GF-D8 (cell line): ENCODE data around the gene PROM2.

Experiments used
- DNase-seq: peaks from one replicate; lab custom pipeline; 2025; lab: John Stamatoyannopoulos, UW

Gene PROM2

DNA sequence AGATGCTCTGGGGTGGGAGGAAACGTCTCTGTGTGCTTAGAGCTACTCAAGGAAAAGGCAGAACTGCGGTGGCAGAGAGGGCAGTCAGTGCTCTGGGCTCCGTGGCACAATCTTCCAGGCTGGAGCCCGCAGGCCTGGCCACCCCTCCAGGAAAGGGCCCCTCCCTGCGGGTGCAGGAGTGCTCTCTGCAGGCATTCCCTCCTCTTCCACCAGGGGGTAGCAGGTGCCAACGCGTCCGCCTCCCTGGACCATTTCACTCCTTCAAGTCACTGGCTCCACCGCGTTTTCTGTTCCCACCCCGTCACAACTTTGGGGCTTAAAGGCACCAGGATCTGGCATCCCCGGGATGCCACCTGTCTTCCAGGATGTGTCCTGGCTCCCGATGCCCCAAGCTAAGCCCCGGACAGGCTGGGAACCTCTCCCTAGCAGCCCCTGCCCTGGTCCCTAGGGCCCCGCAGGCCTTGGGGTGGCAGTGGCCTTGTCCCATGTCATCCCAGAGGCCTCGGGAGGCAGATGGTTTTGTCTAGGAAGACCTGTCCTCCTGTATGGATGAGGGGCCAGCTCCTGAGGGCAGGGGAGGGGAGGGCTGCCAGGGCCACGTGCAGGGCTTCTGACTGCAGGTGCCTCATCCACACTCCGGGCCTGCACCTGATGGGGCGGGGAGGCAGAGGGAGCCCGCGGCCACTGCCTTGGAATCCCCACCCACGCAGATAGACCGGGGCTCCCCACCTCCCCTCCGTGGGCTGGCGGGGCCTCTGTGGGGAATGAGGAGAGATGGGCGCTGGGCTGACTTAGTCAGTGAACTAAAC, 49.3 kb downstream of the PROM2 start:
- DNase-seq: no peak

DNA sequence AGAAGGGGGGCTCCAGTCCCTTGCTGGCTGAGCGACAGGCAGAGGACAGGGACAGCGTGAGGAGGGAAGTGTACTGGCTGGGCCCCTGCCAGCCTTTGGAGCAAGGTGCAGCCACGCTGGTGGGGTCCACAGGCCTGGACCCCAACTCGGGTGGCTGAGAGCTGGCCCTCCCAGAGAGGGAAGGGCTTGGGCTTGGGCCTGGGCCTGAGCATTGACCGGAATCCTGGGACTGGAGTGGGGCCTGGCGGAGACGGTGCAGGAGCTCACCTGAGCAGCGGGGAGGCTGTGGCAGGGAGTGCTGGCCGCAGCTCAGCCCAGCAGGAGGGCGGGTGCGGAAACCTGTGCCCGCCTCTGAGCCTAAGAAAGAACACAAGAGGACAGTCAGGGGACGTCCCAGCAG, 50.8 kb downstream of the PROM2 start:
- DNase-seq: no peak

DNA sequence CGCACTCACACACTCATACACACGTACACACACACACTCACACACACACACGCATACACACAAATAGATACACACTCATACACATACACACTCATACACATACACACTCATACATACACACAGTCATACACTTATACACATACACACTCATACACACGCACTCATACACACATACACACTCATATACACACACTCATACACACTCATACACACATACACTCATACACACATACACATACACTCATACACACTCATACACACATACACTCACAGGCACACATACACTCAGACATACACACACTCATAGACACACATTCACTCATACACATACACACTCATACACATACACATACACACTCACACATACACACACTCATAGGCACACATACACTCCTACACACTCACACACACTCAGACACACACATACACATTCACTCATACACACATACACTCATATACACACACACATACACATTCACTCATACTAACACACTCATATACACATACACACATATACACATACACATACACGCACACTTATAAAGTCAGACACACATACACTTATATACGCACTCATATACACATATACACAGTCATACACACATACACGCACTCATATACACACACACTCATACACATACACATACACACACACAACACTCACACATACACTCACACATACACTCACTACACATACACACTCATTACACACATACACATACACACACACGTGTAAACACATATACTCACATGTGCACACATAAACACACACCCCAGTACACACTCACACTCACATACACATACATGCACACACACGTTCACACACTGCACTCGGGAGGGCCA, 51.6 kb downstream of the PROM2 start:
- no peak for DNase-seq

DNA sequence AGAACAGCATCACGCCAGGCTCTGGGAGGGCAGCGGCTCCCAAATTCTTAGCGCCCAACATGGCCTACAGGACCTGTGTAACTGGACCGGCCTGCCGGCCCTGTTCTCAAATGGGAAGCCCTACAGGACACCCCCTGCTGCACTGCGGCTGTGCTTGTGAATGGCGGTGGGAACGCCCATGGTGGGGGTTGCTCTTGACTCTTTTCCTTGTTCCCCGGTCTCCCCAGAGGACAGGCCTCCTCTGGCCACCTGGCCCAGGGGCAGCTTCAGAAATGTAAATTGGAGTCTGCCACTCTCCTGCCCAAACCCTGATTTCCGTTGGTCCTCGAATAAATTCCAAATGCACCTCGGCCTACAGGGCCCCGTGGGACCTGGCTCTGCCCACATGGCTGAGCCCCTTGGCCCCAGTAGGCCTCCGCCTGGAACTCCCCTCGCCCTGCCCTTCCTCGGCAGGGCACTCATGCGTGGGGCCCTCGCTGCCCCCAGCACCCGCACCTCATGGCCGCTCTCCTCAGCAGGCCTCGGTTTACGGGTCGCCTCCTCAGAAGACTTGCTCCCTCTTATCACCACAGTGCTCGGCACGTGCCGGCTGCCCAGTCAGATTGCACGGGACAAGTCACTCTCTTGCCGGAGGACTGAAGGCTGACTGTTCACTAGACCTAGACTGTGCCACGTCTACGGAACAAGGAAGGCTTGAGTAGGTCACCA, 52.3 kb downstream of the PROM2 start:
- no peak for DNase-seq

DNA sequence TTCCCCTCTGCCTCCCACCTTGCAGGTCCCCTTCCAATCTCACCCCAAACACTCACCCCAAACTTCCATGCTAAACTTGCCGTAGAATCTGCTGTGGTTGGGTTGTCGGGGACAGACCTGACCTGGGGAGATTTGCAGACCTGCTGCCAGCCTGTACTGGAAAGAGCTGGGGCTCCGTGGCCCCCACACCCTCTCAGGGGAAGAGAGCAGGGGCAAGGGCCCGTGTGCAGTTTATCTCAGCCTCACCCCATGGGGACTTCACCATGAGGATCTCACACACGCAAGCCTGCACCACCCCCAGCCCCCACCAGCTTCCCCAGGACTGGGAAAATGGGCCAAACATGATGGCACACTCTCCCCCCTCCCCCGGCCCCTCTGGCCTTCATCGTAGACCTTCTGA, 53.6 kb downstream of the PROM2 start:
- no peak for DNase-seq

DNA sequence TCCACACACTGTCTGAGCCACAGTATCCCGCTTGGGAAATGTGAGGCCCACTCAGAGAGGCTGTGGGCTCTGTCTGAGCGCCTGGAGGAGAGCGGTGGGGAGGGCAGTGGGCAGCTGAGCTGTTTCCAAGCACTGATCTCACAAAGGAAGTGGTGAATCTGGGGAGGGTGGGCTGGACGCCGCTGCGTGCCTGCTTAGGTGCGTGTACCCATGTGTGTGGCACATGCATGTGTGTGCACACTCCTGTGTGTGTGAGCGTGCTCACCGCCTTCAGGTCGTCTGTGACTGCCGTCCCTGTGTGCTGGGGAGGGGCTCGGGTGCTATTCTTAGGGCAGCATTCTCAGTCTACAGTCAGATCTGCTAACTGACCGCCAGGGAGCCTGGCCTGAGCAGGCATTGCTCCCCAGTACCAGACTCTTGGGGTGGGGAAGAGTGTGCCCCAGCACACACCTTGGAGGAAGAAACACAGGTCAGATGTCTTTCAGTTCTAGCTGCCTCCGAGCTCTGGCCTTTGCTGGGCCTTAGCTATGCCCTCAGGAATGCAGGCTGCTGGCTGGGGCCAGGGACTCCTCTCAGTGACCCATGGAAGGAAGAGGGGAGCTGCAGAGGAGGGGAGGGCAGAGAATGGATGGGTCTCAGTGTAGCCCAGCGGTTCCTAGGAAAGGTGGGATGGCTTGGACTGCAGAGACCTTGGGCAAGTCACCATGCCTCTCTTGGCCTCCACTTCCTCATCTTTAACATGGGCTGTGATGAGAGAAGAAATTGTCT, 54.3 kb downstream of the PROM2 start:
- no peak for DNase-seq

DNA sequence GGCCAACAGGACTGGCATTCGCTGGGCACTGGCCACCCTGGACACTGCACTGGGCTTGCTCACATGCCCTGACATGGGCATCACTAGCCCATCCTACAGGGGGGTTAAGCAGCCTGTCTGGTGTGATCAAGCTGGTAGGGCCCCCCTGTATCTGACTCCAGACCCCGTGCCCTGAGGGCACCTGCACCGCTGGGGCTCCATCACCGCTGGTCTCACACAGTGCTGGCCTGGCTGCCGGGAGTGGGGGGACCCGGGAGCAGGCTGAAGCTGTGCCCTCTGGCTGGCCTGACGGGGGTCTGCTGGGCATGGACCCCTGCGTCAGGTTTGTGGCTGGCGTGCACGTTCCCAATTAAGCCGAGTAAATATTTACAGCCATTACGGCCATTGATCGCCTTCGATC, 55.2 kb downstream of the PROM2 start:
- DNase-seq: no peak

DNA sequence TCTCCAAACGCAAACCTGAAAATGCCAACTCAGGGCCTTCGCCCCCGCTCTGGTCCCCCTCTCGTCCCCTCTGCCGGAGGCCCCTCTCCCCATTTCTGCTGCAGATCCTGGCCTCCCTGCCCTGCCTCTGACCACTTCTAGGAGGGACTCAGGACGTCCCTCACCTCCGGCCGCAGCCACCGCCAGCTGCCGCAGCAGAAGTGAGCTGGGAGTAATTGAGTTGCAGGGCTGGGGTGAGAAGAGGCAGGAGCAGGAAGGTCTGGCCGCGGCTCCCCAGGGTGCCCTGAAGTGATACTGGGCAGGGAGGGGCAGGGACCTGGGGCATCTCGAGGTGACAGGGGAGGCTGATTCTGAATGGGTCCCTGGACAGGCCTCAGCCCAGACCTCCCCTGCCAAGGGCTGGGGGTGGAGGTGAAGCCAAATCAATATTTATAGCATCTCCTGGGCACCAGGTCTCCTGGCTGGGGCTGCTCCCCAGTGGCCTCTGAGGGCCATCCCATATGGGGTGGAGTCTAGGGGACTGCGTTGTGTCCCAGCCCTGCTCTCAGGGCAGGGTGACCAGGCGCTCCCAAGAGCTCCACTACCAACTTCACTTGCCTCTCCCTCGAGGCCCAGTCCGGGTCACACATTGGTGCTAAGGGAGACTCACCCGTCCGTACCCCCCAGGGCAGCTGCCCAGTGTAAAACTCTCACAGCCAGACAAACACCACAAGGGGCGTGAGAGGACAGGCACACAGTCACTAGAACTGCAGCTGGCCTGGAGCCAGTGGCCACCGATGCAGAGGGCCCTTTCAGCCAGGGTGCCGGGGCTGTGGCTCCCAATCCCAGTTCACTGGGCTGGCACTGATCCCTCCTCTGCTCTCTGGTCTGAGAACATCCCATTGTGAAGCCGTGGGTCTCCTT, 55.9 kb downstream of the PROM2 start:
- no peak for DNase-seq

DNA sequence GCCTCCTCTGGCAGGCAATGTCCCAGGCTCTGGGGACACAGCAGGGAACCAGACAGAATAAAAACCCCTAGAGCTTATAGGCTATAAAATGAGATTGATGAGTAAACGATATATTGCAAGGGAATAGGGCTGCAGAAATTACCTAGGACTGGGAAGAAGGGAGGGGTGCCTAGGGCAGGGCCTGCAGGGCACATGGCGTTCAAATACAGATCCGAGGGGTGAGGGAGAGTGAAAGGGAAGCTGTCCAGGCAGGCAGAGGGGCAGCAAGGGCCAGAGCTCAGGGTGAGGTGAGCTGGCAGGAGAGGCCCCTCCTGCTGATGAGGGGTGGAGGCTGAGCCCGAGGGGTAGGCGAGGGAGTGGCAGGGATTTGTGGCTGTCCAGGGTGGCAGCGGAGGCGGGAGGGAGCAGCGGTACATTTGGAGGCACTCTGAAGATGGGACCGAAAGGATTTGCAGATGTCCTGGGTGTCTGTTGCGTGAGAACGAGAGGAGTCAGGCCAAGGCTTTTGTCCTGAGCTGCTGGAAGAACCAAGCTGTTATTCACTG, 56.6 kb downstream of the PROM2 start:
- no peak for DNase-seq

DNA sequence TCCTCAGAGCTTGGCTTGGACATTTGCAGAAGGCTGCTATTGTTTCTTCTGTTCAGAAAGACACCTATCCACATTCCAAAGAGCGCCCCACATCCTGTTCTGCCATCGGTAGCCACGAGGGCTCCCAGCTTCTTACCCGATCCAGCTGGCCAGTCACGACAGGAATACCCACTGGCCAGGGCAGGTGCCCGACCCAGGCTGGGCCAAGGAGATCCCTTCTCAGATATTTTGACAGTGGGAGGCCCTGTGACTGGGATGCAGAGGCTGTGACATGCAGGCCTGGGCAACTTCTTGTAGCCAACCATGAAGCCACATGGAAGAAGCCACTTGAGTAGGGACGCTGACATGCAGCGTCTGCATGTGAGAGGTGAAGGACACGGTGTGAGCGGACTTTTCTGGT, 57.4 kb downstream of the PROM2 start:
- no peak for DNase-seq

DNA sequence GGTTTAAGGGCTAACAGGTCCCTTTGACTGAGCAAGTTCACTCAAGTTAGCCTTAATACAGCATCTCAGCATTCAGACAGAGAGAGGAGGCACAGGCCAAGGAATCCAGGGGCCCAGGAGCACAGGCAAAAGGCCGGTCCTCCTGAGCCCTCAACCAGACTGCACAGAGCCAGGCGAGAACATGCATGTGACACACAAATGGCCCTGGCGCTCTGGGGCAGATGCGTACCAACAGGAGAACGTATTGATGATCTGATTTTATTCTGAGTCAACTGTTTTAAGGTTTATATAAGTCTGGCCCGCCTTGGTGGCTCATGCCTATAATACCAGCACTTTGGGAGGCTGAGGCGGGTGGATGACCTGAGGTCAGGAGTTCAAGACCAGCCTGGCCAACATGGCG, 57.8 kb downstream of the PROM2 start:
- DNase-seq: no peak

DNA sequence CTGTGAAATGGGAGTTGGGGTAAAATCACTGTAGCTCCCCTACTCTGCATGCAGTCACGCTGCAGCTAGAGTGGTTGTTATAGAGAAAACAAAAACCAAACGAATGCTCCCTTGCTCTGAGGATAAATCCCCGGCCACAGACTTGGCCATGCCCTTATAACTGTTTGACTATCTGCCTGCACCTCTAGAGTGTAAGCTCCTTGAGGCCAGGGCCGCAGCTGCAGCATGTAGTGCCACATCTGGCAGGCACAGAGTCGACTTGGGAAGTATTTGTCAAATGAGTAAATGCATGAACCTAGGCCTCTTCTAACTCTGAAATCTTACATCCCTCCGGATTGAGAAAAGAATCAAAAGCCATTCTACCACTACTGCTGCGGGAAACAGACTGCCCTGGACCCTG, 58.8 kb downstream of the PROM2 start:
- DNase-seq: no peak

DNA sequence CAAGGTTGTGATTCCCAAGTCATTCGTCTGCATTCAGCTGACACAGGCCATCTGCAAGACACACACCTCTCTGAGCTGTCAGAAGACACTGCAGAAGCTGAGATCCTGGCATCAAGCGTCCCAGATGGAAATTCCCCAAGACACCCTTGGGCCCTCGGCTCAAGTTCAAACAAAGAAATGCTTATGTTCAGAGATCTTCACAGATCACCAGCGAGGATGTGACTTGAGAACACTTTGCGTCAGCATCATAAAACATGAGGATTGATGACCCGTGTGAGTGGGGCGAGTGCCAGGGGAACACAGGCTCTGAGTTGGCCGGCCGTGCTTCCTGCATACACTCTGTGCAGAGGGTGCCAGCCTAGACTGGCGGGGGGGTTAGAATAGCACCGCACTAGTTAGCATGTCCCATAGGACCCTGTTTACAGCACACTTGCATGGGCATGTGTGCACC, 59.7 kb downstream of the PROM2 start:
- no peak for DNase-seq

DNA sequence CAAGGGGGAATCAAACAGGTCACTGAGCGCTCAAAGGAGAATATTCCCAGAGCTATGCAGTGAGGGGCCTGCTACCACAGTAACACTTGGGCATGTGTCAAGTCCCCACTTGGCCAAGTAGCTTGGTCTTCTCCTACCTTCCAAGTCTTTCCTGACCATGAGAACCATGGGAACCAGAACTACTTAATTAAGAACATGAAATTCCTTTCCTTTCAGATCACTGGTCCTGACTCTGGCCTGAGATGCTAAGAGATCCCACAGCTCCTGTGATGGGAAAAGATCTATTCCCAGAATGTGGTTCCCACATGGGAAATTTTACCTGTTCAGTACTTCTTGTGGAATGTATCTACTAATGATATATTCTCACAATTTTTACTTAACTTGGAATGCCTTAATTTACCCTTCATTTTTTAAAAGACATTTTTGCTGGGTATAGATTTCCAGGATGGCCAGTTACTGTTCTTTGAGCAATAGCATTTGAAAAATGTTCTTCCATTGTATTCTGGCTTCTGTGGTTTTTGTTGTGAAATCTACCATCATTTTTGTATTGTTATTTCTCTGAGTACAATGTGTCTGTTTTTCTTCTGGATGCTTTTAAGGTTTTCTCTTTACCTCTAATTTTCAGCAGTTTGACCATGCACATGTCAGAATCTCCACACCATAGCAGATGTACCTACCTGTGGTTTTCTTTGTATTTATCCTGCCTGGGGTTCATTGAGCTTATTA, 60.8 kb downstream of the PROM2 start:
- DNase-seq: no peak

DNA sequence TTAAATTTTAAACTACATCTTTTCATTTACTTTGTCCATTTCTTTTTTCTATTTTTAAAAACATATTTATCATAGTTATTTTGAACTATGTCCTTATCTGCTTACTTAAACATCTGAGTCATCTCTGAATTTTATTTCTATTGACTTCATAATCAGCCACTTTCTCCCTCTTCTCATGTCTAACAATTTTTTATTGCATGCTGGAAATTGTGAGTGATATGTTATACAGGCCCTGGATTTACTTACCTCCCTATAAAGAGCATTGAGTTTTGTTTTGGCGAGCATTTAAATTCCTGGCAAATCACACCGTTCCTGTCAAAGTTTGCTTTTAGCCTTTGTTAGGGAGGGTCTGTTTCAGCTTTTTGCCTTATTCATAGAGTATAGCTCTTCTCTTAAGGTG, 62.2 kb downstream of the PROM2 start:
- DNase-seq: no peak

DNA sequence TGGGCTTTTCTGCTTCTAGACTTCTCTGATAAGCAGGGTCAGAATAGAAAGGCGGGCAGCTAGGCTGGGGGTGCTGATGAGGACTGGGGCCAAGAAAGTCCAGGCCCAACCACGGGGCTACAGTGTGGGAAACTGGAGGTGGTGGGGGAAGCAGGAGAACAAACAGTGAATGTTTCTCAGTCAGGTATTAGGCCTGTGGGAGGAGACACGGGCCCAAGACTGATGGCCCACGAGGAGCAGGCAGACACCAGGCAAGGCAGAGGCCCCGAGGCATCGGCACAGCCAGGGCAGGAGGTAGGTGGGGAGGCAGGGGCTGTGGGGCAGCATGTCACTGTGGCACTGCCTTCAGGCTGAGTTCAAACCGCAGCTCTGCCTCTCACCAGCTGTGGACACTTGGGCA, 63.6 kb downstream of the PROM2 start:
- no peak for DNase-seq
